Measurements from ENCODE around the gene MAF.

- TF ChIP-seq USF1 (IDR thresholded peaks at IDR 0.05), result no peak
- TF ChIP-seq NFIC (IDR thresholded peaks at IDR 0.05), result no peak
- TF ChIP-seq YY1 (IDR thresholded peaks at IDR 0.05; ENCODE audit: low read depth), result no peak
- no peak for TF ChIP-seq EGR1 (IDR thresholded peaks at IDR 0.05)
Observed at GRCh38 chr16:79609861-79610260, 9.3 kb upstream of the MAF start.

All from Ishikawa (cell line).